C4-2B (cell line): Measurements from ENCODE around the gene SPRTN.
A peak's percentile ranks its signal among the peaks of the same experiment; 100 is the strongest.

Experiments
- H3K27ac ChIP-seq: fragments of 450-650 bp; 2 replicates; pipeline ENCODE4 v1.5.1; 2017
- CTCF ChIP-seq: fragments of 450-650 bp; conservative IDR thresholded peaks from 2 replicates; pipeline ENCODE4 v1.5.1; 2017; ENCODE audit warnings: mild to moderate bottlenecking
- ZFX ChIP-seq: fragments of 450-650 bp; IDR thresholded peaks from 2 replicates; pipeline ENCODE4 v1.6.1; 2017

The SPRTN gene

GRCh38 chr1:231351816-231352215 lies 13.7 kb downstream of the SPRTN start:
- no peak overlapping the region for H3K27ac ChIP-seq
- TF ChIP-seq ZFX = no peak
- TF ChIP-seq CTCF = no peak

- TF ChIP-seq ZFX = no peak
- no peak for TF ChIP-seq CTCF
These were observed 15.0 kb downstream of the SPRTN start for GRCh38 chr1:231353086-231353485.

GRCh38 chr1:231354330-231355020 lies 16.4 kb downstream of the SPRTN start:
- no peak overlapping the region for H3K27ac ChIP-seq
- no peak for TF ChIP-seq CTCF
- TF ChIP-seq ZFX = no peak

More at GRCh38 chr1:231353086-231353485, 15.0 kb downstream of the SPRTN start:
- no peak overlapping the region for H3K27ac ChIP-seq

- TF ChIP-seq ZFX (no peak), CTCF (no peak)
- H3K27ac ChIP-seq = no peak overlapping the region
These were observed 17.1 kb downstream of the SPRTN start for GRCh38 chr1:231355171-231355570.

GRCh38 chr1:231357187-231357772 lies 19.2 kb downstream of the SPRTN start:
- H3K27ac ChIP-seq = no peak overlapping the region
- no peak for TF ChIP-seq ZFX

- TF ChIP-seq ZFX = no peak
- TF ChIP-seq CTCF = peak; percentile 88
- no peak overlapping the region for H3K27ac ChIP-seq
These were observed 19.8 kb downstream of the SPRTN start for GRCh38 chr1:231357831-231358354.

- no peak overlapping the region for H3K27ac ChIP-seq
- TF ChIP-seq CTCF = no peak
- no peak for TF ChIP-seq ZFX
These were observed 21.0 kb downstream of the SPRTN start for GRCh38 chr1:231359113-231359512.

GRCh38 chr1:231362325-231362724 lies 24.2 kb downstream of the SPRTN start:
- no peak for TF ChIP-seq CTCF
- TF ChIP-seq ZFX = no peak
- no peak overlapping the region for H3K27ac ChIP-seq
